NK-92 (cell line): ENCODE results near the gene PFKFB3.

Source experiments
- DNase-seq: peaks from one replicate; lab custom pipeline; 2025; ENCODE audit not compliant: unreplicated experiment; lab: John Stamatoyannopoulos, UW

PFKFB3 gene

GRCh38 chr10:6218692-6219493 is 16.2 kb downstream of the PFKFB3 start:
- no peak for DNase-seq

DNA sequence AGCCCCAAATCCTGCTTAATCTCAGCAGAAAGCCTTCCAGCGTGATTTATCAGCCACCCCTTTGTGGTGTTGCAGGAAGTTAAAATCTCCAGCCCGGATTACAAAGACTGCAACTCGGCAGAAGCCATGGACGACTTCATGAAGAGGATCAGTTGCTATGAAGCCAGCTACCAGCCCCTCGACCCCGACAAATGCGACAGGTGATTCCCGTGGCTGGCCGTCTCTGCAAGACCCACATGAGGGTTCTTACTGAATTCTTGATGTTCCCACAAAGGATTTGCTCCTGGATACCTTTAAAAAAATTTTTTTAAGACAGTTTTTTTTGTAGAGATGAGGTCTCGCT is 16.7 kb downstream of the PFKFB3 start:
- DNase-seq: no peak

DNA sequence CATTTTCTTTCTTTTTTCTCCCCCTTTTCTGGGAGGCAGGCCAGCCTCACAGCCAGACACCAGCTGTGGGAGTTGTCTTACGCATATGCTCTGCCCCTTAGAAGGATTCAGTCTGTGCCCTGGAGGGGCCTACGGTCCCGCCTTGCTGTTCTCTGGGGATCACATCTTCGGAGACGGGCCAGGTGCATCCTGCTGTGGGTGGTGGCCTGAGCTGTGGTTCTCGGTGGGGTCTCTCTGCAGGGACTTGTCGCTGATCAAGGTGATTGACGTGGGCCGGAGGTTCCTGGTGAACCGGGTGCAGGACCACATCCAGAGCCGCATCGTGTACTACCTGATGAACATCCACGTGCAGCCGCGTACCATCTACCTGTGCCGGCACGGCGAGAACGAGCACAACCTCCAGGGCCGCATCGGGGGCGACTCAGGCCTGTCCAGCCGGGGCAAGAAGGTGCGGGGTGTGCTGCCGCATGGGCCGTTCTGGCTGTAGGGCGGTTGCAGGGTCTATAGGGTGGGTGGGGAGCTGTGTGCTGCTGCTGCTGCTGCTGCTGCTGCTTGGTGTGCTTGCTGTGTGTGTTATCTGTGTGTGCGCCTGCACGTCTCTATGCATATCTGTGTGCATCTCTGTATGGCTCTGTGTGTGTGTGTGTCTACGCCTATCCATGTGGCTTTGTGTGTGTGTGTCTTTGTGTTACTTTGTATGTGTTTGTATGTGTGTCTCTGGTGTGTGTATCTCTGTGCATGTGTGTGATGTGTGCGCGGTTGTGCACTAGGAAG is 17.9 kb downstream of the PFKFB3 start:
- no peak for DNase-seq

GRCh38 chr10:6221192-6221940 is 18.6 kb downstream of the PFKFB3 start:
- DNase-seq: no peak

GRCh38 chr10:6221971-6222751 is 19.4 kb downstream of the PFKFB3 start:
- DNase-seq: no peak

GRCh38 chr10:6222755-6223154 is 20.0 kb downstream of the PFKFB3 start:
- DNase-seq: no peak

- DNase-seq: no peak
These were observed 21.2 kb downstream of the PFKFB3 start for GRCh38 chr10:6223981-6224380.

- DNase-seq: no peak
These were observed 22.0 kb downstream of the PFKFB3 start for GRCh38 chr10:6224781-6225180.

DNA sequence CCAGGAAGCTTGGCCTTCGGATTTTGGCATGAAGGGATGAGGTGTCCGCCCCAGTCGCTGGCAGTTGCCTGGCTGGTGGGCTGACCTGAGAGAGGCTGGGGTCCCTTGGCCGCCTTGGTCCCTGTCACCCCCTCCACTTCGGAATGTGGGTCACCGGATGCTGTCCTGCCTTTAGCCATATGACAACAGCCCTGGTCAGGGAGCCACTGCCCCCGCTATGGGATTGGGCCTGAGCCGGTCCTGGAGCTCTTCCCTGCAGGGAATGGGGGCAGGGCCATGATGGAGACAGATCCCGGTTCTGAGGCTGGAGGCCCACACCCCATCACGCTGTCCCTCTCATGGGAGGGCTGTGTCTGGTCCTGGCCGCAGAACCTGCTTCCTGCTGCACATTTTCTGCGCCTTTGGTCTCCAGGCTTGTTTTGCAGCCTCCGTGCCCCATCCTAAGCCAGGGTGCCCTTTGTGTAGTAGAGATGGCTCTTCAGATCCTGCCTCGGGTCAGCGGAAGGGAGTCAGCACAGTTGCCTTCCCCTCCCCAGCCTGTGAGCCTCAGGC is 22.6 kb downstream of the PFKFB3 start:
- no peak for DNase-seq

- DNase-seq: no peak
These were observed 23.5 kb downstream of the PFKFB3 start for GRCh38 chr10:6226216-6226615.

DNA sequence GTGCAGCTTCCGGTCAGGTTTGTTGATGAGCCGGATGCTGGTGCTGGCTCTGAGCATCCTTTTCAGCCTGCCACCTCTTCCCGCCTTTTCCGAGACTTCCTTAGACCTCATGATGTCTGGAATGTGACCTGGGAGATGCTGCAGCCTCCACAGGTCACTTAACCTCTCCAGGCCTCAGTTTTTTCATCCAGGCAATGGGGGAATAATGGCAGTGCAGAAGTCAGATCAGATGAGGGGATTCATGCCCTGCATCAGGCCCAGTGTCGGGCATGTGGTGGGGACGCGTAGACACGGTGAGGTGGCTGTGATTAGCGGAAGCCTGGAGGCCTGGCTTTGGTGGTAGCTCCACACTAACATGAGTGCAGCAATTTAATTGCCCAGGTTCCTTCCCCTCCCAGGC is 24.6 kb downstream of the PFKFB3 start:
- no peak for DNase-seq

DNA sequence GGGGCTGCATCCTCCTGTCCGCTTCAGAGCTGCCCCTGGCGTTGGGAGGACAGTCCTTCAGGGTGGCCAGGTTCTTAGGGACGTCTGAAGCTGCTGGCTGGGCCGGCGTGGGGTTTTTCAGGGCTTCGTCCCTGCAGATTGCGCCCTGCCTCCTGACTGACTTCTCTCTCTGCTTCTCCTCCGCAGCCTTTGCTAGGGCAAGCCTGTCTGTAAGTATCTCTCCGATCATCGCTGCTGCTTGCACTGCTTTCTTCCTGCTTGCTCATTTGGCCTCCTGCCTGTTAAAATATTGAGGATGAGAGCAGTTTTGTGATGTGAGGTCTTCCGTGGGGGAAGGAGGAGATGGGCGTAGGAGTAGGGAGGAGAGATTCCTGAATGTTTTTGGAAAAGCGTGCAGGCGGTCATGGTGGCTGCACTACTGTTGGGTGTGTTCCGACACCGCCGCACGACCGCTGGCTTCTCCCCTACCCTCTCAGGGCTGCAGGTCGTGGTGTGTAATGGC is 25.3 kb downstream of the PFKFB3 start:
- DNase-seq: no peak

DNA sequence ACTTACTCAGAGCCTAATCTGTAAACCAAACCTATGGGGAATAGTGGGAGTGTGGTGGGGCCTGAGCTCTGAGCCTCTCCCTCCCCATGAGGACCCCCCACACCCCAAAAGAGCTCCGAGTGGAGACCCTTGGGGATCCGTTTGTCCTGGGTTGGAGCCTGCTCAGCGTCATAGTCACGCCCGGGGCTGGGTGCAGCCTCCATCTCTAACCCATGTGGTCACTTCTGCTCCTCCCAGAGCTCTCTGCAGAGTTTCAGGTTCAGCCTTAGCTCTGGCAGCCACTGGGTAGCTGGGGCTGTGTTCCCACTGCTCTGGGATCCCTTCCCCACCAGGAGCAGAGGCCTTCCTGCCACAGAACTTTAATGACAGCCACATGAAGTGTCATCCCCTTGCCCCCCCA is 25.9 kb downstream of the PFKFB3 start:
- no peak for DNase-seq

- DNase-seq: no peak
These were observed 26.6 kb downstream of the PFKFB3 start for GRCh38 chr10:6229290-6229689.

DNA sequence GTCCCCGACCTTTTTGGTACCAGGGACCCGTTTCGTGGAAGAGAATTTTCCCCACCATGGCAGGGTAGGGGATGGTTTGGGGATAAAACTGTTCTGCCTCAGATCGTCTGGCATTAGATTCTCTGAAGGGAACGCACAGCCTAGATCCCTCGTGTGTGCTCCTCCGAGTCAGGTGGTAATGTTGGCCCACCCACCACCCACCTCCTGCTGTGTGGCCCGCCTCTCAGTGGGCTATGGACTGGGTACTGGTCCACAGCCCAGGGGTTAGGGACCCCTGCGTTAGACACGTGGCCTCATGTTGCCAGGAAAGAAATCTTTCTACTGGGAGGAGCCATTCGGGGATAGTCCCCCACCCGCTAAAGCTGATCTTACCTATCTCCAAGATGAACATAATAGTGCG is 27.0 kb downstream of the PFKFB3 start:
- DNase-seq: no peak

GRCh38 chr10:6230315-6230714 is 27.6 kb downstream of the PFKFB3 start:
- DNase-seq: no peak

GRCh38 chr10:6231146-6231545 is 28.4 kb downstream of the PFKFB3 start:
- DNase-seq: no peak

GRCh38 chr10:6231730-6232129 is 29.0 kb downstream of the PFKFB3 start:
- DNase-seq: no peak

DNA sequence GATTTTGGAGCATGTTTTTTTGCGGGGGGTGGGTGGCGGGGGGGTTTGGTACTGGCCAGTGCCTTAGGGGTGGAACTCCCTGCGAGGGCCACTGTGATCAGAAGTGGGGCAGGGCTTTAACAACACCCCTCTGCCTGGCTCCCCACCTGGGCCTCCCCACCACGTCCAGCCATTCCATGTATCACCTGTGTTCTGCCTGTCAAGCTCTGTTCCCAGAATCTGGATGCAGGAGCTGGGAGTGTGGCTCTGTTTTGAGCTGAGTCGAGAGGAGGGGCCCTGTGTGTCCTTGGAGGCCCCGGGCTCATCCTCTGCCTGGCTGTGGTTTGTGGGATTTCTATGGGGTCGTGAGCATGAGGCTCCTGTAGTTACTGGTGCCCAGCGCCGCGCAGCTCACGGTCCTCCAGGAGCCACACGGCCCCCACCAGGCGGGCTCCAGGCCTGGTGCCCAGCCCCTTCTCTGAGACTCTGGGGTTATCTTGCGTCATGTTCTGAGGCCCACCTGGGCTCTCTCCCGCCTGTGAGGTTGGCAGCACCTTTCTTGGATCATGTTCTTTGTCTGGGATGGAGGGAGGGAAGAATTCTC is 29.6 kb downstream of the PFKFB3 start:
- DNase-seq: no peak
